CD4-positive, alpha-beta T cell (primary cell): ENCODE measurements around the gene HLA-B. TPM values are rescaled to one million over a fixed set of nuclear protein-coding genes. Genes with fewer than 3 reads are reported as not detected.

ENCODE experiments used
- ATAC-seq: fragments of 200-7000 bp; cut with Tn5 transposase; one replicate; pipeline ENCODE4 v1.10.0; 2022; ENCODE audit warnings: mild to moderate bottlenecking; ENCODE audit not compliant: poor library complexity
- CTCF ChIA-PET: fragments of 350-600 bp; sonication (Branson Sonifier 250); formaldehyde crosslinking; loops from one replicate; lab custom pipeline; 2021; ENCODE audit warnings: antibody characterized with exemption, inconsistent platforms; lab: Charles Lee
- POLR2A ChIA-PET: fragments of 350-600 bp; sonication (Branson Sonifier 250); formaldehyde crosslinking; loops from one replicate; lab custom pipeline; 2021; ENCODE audit warnings: antibody characterized with exemption, inconsistent platforms; lab: Charles Lee
- DNase-seq, 14 experiments: peaks; one replicate each; pipeline ENCODE4 v3.0.0-alpha.2; 2013 to 2020; ENCODE audit warnings: mixed read lengths in 2 of 14
- H3K27ac ChIP-seq, 2 donors: one replicate each; pipeline versions ENCODE4 v1.5.1 to v1.7.0; 2013; ENCODE audit warnings: low read length in 2 of 2, low read depth in 1 of 2, mild to moderate bottlenecking in 1 of 2
- H3K27me3 ChIP-seq, 2 experiments: 1 replicate in 1 of 2; 2 replicates in 1 of 2; pipeline versions ENCODE4 v1.6.1 to v1.7.0; 2013; ENCODE audit warnings: low read length in 2 of 2, control low read depth in 1 of 2, mild to moderate bottlenecking in 1 of 2, moderate library complexity in 1 of 2; ENCODE audit not compliant: insufficient read depth in 2 of 2, control insufficient read depth in 1 of 2
- H3K36me3 ChIP-seq: one replicate; pipeline ENCODE4 v1.6.1; 2013; ENCODE audit warnings: low read length, control low read depth; ENCODE audit not compliant: insufficient read depth
- H3K4me1 ChIP-seq: one replicate; pipeline ENCODE4 v1.6.1; 2013; ENCODE audit warnings: low read length, control low read depth; ENCODE audit not compliant: insufficient read depth
- H3K4me3 ChIP-seq: one replicate; pipeline ENCODE4 v1.5.1; 2013; ENCODE audit warnings: mild to moderate bottlenecking, low read length, moderate library complexity
- H3K9me3 ChIP-seq, 2 experiments: 1 replicate in 1 of 2; 2 replicates in 1 of 2; pipeline versions ENCODE4 v1.6.1 to v1.7.0; 2013; ENCODE audit warnings: low read length in 2 of 2, mild to moderate bottlenecking in 2 of 2, control low read depth in 1 of 2, moderate library complexity in 1 of 2; ENCODE audit not compliant: control insufficient read depth in 1 of 2, insufficient read depth in 1 of 2
- H3K27ac Mint-ChIP-seq: one replicate; pipeline ENCODE4 v1.8.0; 2020; ENCODE audit warnings: mixed read lengths
- H3K27me3 Mint-ChIP-seq: one replicate; pipeline ENCODE4 v1.8.0; 2021; ENCODE audit warnings: mixed read lengths
- H3K36me3 Mint-ChIP-seq: one replicate; pipeline ENCODE4 v1.8.0; 2021; ENCODE audit warnings: low read depth, mixed read lengths
- H3K4me1 Mint-ChIP-seq: one replicate; pipeline ENCODE4 v1.8.0; 2021; ENCODE audit warnings: low read depth, mixed read lengths
- H3K4me3 Mint-ChIP-seq: one replicate; pipeline ENCODE4 v1.8.0; 2020; ENCODE audit warnings: mild to moderate bottlenecking, mixed read lengths
- H3K9me3 Mint-ChIP-seq: one replicate; pipeline ENCODE4 v1.8.0; 2020; ENCODE audit warnings: mixed read lengths
- intact Hi-C, 2 experiments: fragments of 100-400 bp; cut with DNase I in 1 of 2; cut with micrococcal nuclease in 1 of 2; formaldehyde crosslinking; loops; one replicate each; pipeline versions ENCODE4 v1.15.1 to v1.9.0; 2023 to 2025; cut with DNase I, micrococcal nuclease
- total RNA-seq, 174 experiments: library from RNA in 2 of 174; stranded (reverse) in 2 of 174; gene quantifications; one replicate each; pipeline ENCODE4 v1.2.3 and lab custom pipeline; 2021 to 2026
- TF ChIP-seq, protein P1 (sequence below): fragments of 200-600 bp; IDR thresholded peaks from one replicate; pipeline ENCODE4 v1.8.0; 2022; ENCODE audit warnings: antibody characterized with exemption, mild to moderate bottlenecking

Gene HLA-B
- total RNA-seq, 2 experiments from 2014 or later = 6,758 to 7,013 TPM

DNA sequence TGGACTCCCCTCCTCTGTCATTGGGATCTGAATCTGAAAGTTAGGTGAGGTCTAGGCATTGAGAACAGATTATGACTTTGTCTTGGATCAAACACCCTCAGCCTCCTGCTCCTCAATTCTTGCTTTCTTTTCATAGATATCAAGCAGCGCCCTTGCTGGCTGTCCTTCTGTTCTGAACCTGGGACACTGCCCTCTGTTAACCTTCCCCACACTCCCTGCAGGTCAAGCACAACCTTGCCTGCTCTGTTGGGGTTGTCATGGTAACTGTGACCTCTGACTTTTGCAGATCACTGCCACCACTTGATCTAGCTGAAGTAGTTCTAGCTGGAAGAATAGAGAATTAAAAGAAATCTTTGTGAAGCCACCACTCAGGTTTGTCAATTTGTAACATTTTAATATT is 30.0 kb upstream of the HLA-B start:
- POLR2A ChIA-PET = interaction anchor here (1.0 kb wide), 1 partner anchor 190 kb away, joined by 3 read pairs; no protein-coding TSS in a partner anchor
- CTCF ChIA-PET = interaction anchor here (0.9 kb wide), 1 partner anchor 12 kb away, joined by 3 read pairs; no protein-coding TSS in a partner anchor
- DNase-seq (no peak), ATAC-seq (no peak)
- Mint-ChIP-seq H3K27me3 (no peaks in the 10 kb centered on the region), H3K27ac (no peak overlapping the region), H3K4me3 (no peak overlapping the region), H3K4me1 (no peaks in the 10 kb centered on the region), H3K9me3 (no peaks in the 10 kb centered on the region), H3K36me3 (no peaks in the 10 kb centered on the region)
- intact Hi-C loops = loop anchor here in 1 of 2 experiments (1.0 kb wide), 1 partner anchor 98 kb away; no protein-coding TSS in a partner anchor
- Histone ChIP-seq H3K27ac (no peak overlapping the region), H3K36me3 (no peaks in the 10 kb centered on the region), H3K4me3 (no peak overlapping the region), H3K4me1 (no peaks in the 10 kb centered on the region), H3K27me3 (no peaks in the 10 kb centered on the region), H3K9me3 (no peaks in the 10 kb centered on the region)
- TF ChIP-seq, protein P1, sequence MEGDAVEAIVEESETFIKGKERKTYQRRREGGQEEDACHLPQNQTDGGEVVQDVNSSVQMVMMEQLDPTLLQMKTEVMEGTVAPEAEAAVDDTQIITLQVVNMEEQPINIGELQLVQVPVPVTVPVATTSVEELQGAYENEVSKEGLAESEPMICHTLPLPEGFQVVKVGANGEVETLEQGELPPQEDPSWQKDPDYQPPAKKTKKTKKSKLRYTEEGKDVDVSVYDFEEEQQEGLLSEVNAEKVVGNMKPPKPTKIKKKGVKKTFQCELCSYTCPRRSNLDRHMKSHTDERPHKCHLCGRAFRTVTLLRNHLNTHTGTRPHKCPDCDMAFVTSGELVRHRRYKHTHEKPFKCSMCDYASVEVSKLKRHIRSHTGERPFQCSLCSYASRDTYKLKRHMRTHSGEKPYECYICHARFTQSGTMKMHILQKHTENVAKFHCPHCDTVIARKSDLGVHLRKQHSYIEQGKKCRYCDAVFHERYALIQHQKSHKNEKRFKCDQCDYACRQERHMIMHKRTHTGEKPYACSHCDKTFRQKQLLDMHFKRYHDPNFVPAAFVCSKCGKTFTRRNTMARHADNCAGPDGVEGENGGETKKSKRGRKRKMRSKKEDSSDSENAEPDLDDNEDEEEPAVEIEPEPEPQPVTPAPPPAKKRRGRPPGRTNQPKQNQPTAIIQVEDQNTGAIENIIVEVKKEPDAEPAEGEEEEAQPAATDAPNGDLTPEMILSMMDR = no peak

DNA sequence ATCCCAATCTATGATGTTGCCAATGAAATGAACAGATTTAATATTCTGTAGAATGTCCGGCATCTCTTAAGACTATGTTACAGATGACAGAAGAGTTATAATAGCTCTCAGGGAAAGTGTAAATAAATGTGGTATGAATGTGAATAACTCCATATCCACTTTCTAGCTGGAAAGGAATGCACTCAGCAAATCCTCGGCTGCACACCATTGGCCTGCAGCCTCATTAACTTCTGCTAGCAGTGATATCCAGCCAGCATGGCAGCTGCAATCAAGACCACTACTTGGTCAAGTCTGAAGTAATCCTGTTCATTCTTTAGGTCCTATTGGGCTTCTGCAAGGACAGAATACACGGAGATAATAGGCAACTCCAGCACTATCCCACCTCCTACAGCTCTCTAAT is 29.1 kb upstream of the HLA-B start:
- H3K4me1 ChIP-seq = no peaks in the 10 kb centered on the region
- Mint-ChIP-seq H3K4me3 (no peak overlapping the region), H3K9me3 (no peaks in the 10 kb centered on the region), H3K36me3 (no peaks in the 10 kb centered on the region), H3K27ac (no peak overlapping the region), H3K27me3 (no peaks in the 10 kb centered on the region), H3K4me1 (no peaks in the 10 kb centered on the region)
- POLR2A ChIA-PET = no interaction called here
- intact Hi-C loops = loop anchor here in 1 of 2 experiments (1.0 kb wide), 1 partner anchor 99 kb away; no protein-coding TSS in a partner anchor
- ATAC-seq = no peak
- no peaks in the 10 kb centered on the region for H3K9me3 ChIP-seq
- TF ChIP-seq, protein P1 = no peak
- DNase-seq = no peak
- no peak overlapping the region for H3K4me3 ChIP-seq
- H3K27me3 ChIP-seq = no peaks in the 10 kb centered on the region
- no peaks in the 10 kb centered on the region for H3K36me3 ChIP-seq
- CTCF ChIA-PET = interaction anchor here (0.9 kb wide), 1 partner anchor 13 kb away, joined by 3 read pairs; no protein-coding TSS in a partner anchor
- H3K27ac ChIP-seq = no peak overlapping the region

DNA sequence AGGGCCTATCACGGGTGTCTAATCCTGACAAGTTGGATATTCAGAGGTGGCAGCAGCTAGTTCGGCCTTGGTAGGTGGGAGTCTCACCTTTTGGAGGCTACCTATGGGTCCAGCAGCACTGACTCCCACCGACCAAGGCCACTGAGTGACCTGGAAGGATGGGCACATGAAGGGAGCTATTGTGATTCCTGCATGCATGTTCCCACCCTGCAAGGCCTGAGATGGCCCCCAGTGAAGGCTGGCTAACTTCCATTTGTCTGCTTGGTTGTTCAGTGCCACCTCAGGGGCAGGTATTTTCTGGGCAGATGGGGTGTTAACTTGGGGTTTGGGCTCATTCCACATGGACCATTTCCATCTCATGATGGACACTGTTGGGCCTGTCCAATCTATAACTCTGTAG is 28.1 kb upstream of the HLA-B start:
- H3K27ac Mint-ChIP-seq = no peak overlapping the region
- no peaks in the 10 kb centered on the region for H3K9me3 Mint-ChIP-seq
- H3K4me3 Mint-ChIP-seq = no peak overlapping the region
- no peak for ATAC-seq
- H3K27ac ChIP-seq = no peak overlapping the region
- intact Hi-C loops = no loop called here
- no peaks in the 10 kb centered on the region for H3K9me3 ChIP-seq
- H3K4me1 ChIP-seq = no peaks in the 10 kb centered on the region
- no peaks in the 10 kb centered on the region for H3K4me1 Mint-ChIP-seq
- H3K36me3 Mint-ChIP-seq = no peaks in the 10 kb centered on the region
- no peaks in the 10 kb centered on the region for H3K36me3 ChIP-seq
- no peak for DNase-seq
- peaks cover 0 to under 1% of the 10 kb centered on the region in 2 experiments for H3K27me3 ChIP-seq
- TF ChIP-seq, protein P1 = no peak
- POLR2A ChIA-PET = no interaction called here
- H3K27me3 Mint-ChIP-seq = peaks cover 4% of the 10 kb centered on the region
- CTCF ChIA-PET = interaction anchor here (0.5 kb wide), 1 partner anchor 1496 kb away, joined by 3 read pairs; no protein-coding TSS in a partner anchor
- H3K4me3 ChIP-seq = no peak overlapping the region
